Neutrophil (primary cell): Measurements from ENCODE around the gene LEF1.

Experiments
- H3K27ac ChIP-seq: fragments of 200-600 bp; sonication (generic); 2 replicates; pipeline ENCODE4 v1.5.1; 2016; ENCODE audit warnings: mild to moderate bottlenecking, moderate library complexity
- H3K27me3 ChIP-seq: fragments of 200-600 bp; sonication (generic); 2 replicates; pipeline ENCODE4 v1.6.0; 2016; ENCODE audit warnings: mild to moderate bottlenecking
- H3K36me3 ChIP-seq: fragments of 200-600 bp; sonication (generic); 2 replicates; pipeline ENCODE4 v1.5.1; 2017
- H3K4me1 ChIP-seq, 2 experiments: fragments of 200-600 bp in 1 of 2; sonication (generic) in 1 of 2; 1 replicate in 1 of 2; 2 replicates in 1 of 2; pipeline versions ENCODE4 v1.5.1 to v1.6.1; 2013 to 2016; ENCODE audit warnings: low read depth in 1 of 2, low read length in 1 of 2, mild to moderate bottlenecking in 1 of 2, moderate library complexity in 1 of 2; ENCODE audit not compliant: control insufficient read depth in 1 of 2, insufficient read depth in 1 of 2
- H3K4me3 ChIP-seq, 2 experiments: fragments of 200-600 bp in 1 of 2; sonication (generic) in 1 of 2; 1 replicate in 1 of 2; 2 replicates in 1 of 2; pipeline ENCODE4 v1.5.1; 2013 to 2016; ENCODE audit warnings: low read depth in 1 of 2, low read length in 1 of 2, mild to moderate bottlenecking in 1 of 2, moderate library complexity in 1 of 2
- H3K9me3 ChIP-seq: fragments of 200-600 bp; sonication (generic); 2 replicates; pipeline ENCODE4 v1.5.1; 2016
- TF ChIP-seq, protein P1 (sequence below): fragments of 200-600 bp; sonication (generic); IDR thresholded peaks from 2 replicates; pipeline ENCODE4 v1.5.1; 2016; ENCODE audit warnings: antibody characterized with exemption

Gene LEF1

DNA sequence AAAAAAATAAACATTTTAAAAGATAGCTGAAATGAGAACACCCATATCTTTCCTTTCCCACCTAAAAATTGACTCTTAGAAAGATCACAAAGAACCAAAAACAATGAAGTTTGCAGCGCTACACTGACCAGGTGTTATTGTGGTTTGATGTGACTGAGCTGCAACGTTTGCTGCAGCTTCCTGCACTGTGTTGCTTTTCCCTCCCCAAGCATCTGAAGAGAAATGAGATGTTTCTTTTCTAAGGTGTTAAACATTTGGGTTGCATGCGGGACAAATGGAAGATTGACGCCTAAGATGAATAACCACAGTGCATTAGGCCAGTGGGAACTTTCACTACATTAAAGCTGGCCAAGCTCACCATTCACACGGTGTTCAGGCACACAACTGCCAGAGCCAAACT lies 8.9 kb downstream of the LEF1 start:
- Histone ChIP-seq H3K4me1 (no peaks in the 10 kb centered on the region), H3K36me3 (no peaks in the 10 kb centered on the region), H3K27ac (no peak overlapping the region), H3K9me3 (no peaks in the 10 kb centered on the region), H3K4me3 (no peak overlapping the region), H3K27me3 (peaks cover 96% of the 10 kb centered on the region)
- TF ChIP-seq, protein P1, sequence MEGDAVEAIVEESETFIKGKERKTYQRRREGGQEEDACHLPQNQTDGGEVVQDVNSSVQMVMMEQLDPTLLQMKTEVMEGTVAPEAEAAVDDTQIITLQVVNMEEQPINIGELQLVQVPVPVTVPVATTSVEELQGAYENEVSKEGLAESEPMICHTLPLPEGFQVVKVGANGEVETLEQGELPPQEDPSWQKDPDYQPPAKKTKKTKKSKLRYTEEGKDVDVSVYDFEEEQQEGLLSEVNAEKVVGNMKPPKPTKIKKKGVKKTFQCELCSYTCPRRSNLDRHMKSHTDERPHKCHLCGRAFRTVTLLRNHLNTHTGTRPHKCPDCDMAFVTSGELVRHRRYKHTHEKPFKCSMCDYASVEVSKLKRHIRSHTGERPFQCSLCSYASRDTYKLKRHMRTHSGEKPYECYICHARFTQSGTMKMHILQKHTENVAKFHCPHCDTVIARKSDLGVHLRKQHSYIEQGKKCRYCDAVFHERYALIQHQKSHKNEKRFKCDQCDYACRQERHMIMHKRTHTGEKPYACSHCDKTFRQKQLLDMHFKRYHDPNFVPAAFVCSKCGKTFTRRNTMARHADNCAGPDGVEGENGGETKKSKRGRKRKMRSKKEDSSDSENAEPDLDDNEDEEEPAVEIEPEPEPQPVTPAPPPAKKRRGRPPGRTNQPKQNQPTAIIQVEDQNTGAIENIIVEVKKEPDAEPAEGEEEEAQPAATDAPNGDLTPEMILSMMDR = no peak

- Histone ChIP-seq H3K27ac (no peak overlapping the region), H3K4me3 (no peak overlapping the region), H3K4me1 (no peaks in the 10 kb centered on the region), H3K9me3 (no peaks in the 10 kb centered on the region), H3K36me3 (no peaks in the 10 kb centered on the region), H3K27me3 (peaks cover 80% of the 10 kb centered on the region)
- TF ChIP-seq, protein P1 = no peak
Observed at GRCh38 chr4:108157655-108158054, 11.1 kb downstream of the LEF1 start.

- Histone ChIP-seq H3K4me1 (no peaks in the 10 kb centered on the region), H3K4me3 (no peak overlapping the region), H3K27me3 (peaks cover 67% of the 10 kb centered on the region), H3K27ac (no peak overlapping the region), H3K36me3 (no peaks in the 10 kb centered on the region), H3K9me3 (no peaks in the 10 kb centered on the region)
- TF ChIP-seq, protein P1 = no peak
Observed at GRCh38 chr4:108156391-108156790, 12.3 kb downstream of the LEF1 start.

DNA sequence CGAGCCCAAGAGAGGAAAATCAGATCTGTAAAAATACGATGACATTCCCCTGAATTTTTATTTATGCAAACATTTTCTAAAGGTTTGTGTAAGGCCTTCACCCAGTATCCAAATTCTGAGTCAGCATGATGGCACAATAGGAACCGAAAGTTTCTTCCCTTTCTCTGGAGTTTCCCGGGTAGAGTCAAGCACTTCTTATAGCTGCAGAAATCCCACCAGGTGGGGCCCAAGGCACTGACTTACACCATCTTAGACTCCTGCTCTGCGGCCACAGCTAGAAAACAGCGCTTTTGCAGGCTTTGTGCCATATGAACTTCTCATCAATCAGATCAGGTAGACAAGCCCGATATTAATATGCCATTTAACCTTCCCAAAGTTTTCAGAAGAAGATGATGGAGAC lies 13.4 kb downstream of the LEF1 start:
- H3K36me3 ChIP-seq = no peaks in the 10 kb centered on the region
- H3K27me3 ChIP-seq = peaks cover 57% of the 10 kb centered on the region
- no peaks in the 10 kb centered on the region for H3K9me3 ChIP-seq
- H3K4me1 ChIP-seq = no peaks in the 10 kb centered on the region
- H3K4me3 ChIP-seq = no peak overlapping the region
- H3K27ac ChIP-seq = no peak overlapping the region
- TF ChIP-seq, protein P1 = no peak

GRCh38 chr4:108152980-108153379 lies 15.8 kb downstream of the LEF1 start:
- no peaks in the 10 kb centered on the region for H3K36me3 ChIP-seq
- TF ChIP-seq, protein P1 = no peak
- H3K27ac ChIP-seq = no peak overlapping the region
- no peak overlapping the region for H3K4me3 ChIP-seq
- H3K27me3 ChIP-seq = peaks cover 33% of the 10 kb centered on the region
- H3K4me1 ChIP-seq = no peaks in the 10 kb centered on the region
- no peaks in the 10 kb centered on the region for H3K9me3 ChIP-seq
